Mesodermal cell (in vitro differentiated cells): ENCODE measurements around the gene UBXN6.

Source experiments
- H3K27ac ChIP-seq: 2 replicates; pipeline ENCODE4 v1.7.0; 2013; ENCODE audit warnings: mild to moderate bottlenecking, low read depth, low read length, moderate library complexity; ENCODE audit not compliant: severe bottlenecking
- H3K36me3 ChIP-seq: 2 replicates; pipeline ENCODE4 v1.7.1; 2013; ENCODE audit warnings: mild to moderate bottlenecking, low read length, moderate library complexity; ENCODE audit not compliant: control insufficient read depth, insufficient read depth
- H3K4me1 ChIP-seq: one replicate; pipeline ENCODE4 v1.7.1; 2013; ENCODE audit warnings: mild to moderate bottlenecking, low read length; ENCODE audit not compliant: insufficient read depth, control insufficient read depth, poor library complexity, severe bottlenecking
- H3K4me3 ChIP-seq: 2 replicates; pipeline ENCODE4 v1.7.0; 2013; ENCODE audit warnings: low read length, control low read depth, mild to moderate bottlenecking; ENCODE audit not compliant: insufficient read depth, poor library complexity, severe bottlenecking; ENCODE audit errors: extremely low read depth
- H3K9me3 ChIP-seq: 2 replicates; pipeline ENCODE4 v1.7.1; 2013; ENCODE audit warnings: mild to moderate bottlenecking, low read length, moderate library complexity; ENCODE audit not compliant: control insufficient read depth
- WGBS, 2 experiments: methylation state at CpG; one replicate each; pipeline ENCODE4 v1.1.5; 2013; ENCODE audit warnings: missing lambda C conversion rate in 2 of 2; ENCODE audit not compliant: insufficient coverage in 2 of 2; 5-methylcytosine and 5-hydroxymethylcytosine counted together

Gene UBXN6

DNA sequence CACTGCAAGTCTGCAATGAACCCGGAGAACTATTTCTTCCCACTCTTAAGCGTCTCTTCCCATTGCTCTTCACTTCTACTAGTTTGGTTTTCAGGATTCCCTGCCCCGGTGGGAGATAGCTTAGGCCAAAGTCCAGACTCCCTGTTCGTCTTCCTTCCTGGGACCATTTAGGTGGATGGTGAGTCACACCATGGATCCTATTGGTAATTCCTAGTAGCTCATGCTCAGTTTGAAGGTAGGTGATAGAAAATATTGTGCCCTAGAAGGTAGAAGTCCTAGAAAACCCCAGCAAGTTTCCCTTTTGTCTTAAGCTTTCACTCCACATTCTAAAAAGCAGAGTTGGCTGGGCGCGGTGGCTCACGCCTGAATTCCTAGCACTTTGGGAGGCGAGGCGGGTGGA lies 41.3 kb downstream of the UBXN6 start:
- peaks cover 78% of the 10 kb centered on the region for H3K36me3 ChIP-seq
- 82 to 100% methylated on average over 4 to 5 of the region's 9 CpGs for WGBS, 2 experiments

GRCh38 chr19:4415352-4415751 lies 42.2 kb downstream of the UBXN6 start:
- H3K9me3 ChIP-seq: no peaks in the 10 kb centered on the region
- no peak overlapping the region for H3K4me3 ChIP-seq
- peak overlapping the region; percentile 53 for H3K27ac ChIP-seq
- WGBS, 2 experiments: 76 to 83% methylated on average over 8 to 10 of the region's 10 CpGs
- peaks cover 9% of the 10 kb centered on the region for H3K4me1 ChIP-seq
- peaks cover 80% of the 10 kb centered on the region for H3K36me3 ChIP-seq

More for the DNA sequence above, 41.3 kb downstream of the UBXN6 start:
- no peak overlapping the region for H3K27ac ChIP-seq
- H3K9me3 ChIP-seq: no peaks in the 10 kb centered on the region
- no peak overlapping the region for H3K4me3 ChIP-seq
- H3K4me1 ChIP-seq: peaks cover 9% of the 10 kb centered on the region

- H3K4me3 ChIP-seq: no peak overlapping the region
- no peaks in the 10 kb centered on the region for H3K9me3 ChIP-seq
- peaks cover 80% of the 10 kb centered on the region for H3K36me3 ChIP-seq
- H3K27ac ChIP-seq: peak overlapping the region; percentile 53
- peaks cover 12% of the 10 kb centered on the region for H3K4me1 ChIP-seq
- 60 to 67% methylated on average over 6 to 7 of the region's 9 CpGs for WGBS, 2 experiments
Observed at GRCh38 chr19:4414800-4415321, 42.7 kb downstream of the UBXN6 start.

GRCh38 chr19:4414144-4414799 lies 43.3 kb downstream of the UBXN6 start:
- H3K36me3 ChIP-seq: peaks cover 81% of the 10 kb centered on the region
- H3K4me1 ChIP-seq: peaks cover 18% of the 10 kb centered on the region
- H3K27ac ChIP-seq: no peak overlapping the region
- H3K4me3 ChIP-seq: no peak overlapping the region
- WGBS, 2 experiments: 94 to 96% methylated on average over 6 of the region's 7 CpGs
- no peaks in the 10 kb centered on the region for H3K9me3 ChIP-seq

- Histone ChIP-seq H3K9me3 (no peaks in the 10 kb centered on the region), H3K36me3 (peaks cover 81% of the 10 kb centered on the region), H3K27ac (no peak overlapping the region), H3K4me3 (no peak overlapping the region), H3K4me1 (peaks cover 23% of the 10 kb centered on the region)
- WGBS, 2 experiments: no CpG with 5 or more reads among the region's 3 CpGs
Observed at GRCh38 chr19:4413588-4413987, 44.0 kb downstream of the UBXN6 start.

DNA sequence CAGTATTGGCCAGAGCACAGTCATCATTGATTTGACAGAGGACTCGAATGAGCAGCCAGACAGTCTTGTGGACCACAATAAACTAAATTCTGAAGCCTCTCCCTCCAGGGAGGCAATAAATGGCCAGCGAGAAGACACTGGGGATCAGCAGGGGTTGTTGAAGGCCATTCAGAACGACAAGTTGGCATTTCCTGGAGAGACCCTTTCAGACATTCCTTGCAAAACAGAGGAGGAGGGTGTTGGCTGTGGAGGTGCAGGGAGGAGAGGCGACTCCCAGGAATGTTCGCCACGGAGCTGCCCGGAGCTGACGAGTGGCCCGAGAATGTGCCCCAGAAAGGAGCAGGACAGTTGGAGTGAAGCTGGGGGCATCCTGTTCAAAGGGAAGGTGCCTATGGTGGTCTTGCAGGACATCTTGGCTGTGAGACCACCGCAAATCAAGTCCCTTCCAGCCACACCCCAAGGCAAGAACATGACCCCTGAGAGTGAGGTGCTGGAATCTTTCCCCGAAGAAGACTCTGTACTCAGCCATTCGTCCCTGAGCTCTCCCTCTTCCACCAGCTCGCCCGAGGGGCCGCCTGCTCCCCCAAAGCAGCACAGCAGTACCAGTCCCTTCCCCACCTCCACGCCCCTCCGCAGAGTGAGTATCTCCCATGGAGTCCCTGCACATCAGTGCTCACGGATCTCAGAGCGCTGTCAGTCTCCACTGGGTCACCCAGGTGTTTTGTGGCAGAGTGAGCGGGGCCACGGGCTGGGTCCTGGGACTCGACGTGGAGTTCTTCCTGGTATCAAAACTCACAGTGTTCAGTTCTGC lies 48.3 kb downstream of the UBXN6 start:
- Histone ChIP-seq H3K4me1 (peaks cover 19% of the 10 kb centered on the region), H3K9me3 (no peaks in the 10 kb centered on the region), H3K36me3 (peaks cover 84% of the 10 kb centered on the region), H3K27ac (peak overlapping the region; percentile 10), H3K4me3 (no peak overlapping the region)
- WGBS, 2 experiments: 67 to 76% methylated on average over 14 to 21 of the region's 23 CpGs

DNA sequence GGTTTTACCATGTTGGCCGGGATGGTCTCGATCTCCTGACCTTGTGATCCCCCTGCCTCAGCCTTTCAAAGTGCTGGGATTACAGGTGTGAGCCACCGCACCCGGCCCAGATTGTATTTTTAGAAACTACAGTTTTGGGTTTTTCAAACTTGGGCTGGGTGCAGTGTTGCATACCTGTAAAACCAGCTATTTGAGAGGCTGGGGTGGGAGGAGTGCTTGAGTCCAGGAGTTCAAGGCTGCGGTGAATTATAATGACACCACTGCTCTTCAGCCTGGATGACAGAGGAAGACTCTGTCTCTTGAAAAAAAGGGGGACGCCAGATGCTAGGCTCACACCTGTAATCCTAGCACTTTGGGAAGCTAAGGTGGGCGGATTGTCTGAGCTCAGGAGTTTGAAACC lies 51.0 kb downstream of the UBXN6 start:
- Histone ChIP-seq H3K9me3 (no peaks in the 10 kb centered on the region), H3K36me3 (peaks cover 59% of the 10 kb centered on the region), H3K4me3 (no peak overlapping the region), H3K4me1 (peaks cover 19% of the 10 kb centered on the region), H3K27ac (no peak overlapping the region)
- 88 to 100% methylated on average over 4 to 6 of the region's 7 CpGs for WGBS, 2 experiments

GRCh38 chr19:4405977-4406376 lies 51.6 kb downstream of the UBXN6 start:
- 88 to 95% methylated on average over 7 to 8 of the region's 8 CpGs for WGBS, 2 experiments
- no peaks in the 10 kb centered on the region for H3K9me3 ChIP-seq
- H3K36me3 ChIP-seq: peaks cover 54% of the 10 kb centered on the region
- H3K27ac ChIP-seq: no peak overlapping the region
- H3K4me1 ChIP-seq: peaks cover 19% of the 10 kb centered on the region
- H3K4me3 ChIP-seq: no peak overlapping the region

DNA sequence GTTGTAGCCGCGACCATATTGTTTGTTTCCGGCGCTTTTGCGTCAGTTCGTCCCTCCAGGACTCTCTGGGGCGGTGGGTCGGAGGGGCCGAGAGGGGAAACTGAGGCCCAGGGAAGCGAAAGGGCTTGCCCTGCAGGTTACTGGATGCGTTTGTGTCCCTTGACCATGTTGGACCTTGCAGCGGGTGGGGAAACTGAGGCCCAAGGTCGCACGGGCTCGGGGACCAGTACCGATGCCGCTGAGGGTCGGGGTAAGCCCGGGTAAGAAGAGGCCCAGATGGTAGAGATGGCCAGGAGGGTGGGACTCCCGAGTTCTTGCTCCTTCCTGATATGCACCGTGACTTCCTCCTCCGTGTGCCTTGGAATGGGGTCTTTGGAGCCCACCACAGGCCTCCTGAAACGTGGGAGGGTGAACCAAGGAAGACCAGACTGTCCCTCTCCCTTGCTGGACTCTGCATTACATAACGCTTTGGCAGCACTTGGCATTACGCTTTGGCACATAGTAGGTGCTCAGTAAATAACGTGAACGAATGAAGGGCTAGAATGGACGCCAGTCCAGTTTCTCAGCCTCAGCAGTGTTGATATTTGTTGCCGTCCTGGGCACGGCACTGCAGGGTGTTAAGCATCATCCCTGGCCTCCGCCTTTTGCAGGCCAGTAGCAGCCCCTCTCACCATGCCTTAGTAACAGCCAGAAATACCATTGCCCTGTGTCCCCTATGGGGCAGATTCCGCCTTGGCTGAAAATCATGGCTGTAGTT lies 54.4 kb downstream of the UBXN6 start:
- WGBS, 2 experiments: 4 to 6% methylated on average over 28 to 29 of the region's 32 CpGs
- Histone ChIP-seq H3K36me3 (peaks cover 39% of the 10 kb centered on the region), H3K4me3 (peak overlapping the region; percentile 97), H3K4me1 (peaks cover 4% of the 10 kb centered on the region), H3K9me3 (no peaks in the 10 kb centered on the region), H3K27ac (peak overlapping the region; percentile 74)

GRCh38 chr19:4402171-4403004 lies 55.2 kb downstream of the UBXN6 start, which contains the start of gene CHAF1A:
CHAF1A (plus strand) TSS chr19:4402640; CDS start chr19:4402763, 123 bp downstream.
- Histone ChIP-seq H3K4me3 (peak within 1 kb of the TSS; percentile 97), H3K27ac (peak within 1 kb of the TSS; percentile 74), H3K9me3 (no peaks in the 10 kb centered on the region), H3K4me1 (peaks cover 4% of the 10 kb centered on the region), H3K36me3 (peaks cover 42% of the 10 kb centered on the region)
- 0 to 1% methylated on average over 62 to 69 of the region's 84 CpGs for WGBS, 2 experiments
